Dermis microvascular lymphatic vessel endothelial cell (primary cell): ENCODE data around the gene VEGFC. TPM values are rescaled to one million over a fixed set of nuclear protein-coding genes. Genes with fewer than 3 reads are reported as not detected.

Experiments used
- DNase-seq, 2 donors: peaks; one replicate each; pipeline versions ENCODE4 v3.0.0 to v3.0.0-alpha.2; 2010; ENCODE audit warnings: low read depth in 2 of 2
- total RNA-seq: library from RNA; depleted of rRNA; stranded (reverse); fragments of >200 nt; gene quantifications from 2 replicates; pipeline ENCODE4 v1.2.1, GENCODE V29; 2014

VEGFC gene
- total RNA-seq, 1 donor from 2014 or later, result 0.77 TPM

GRCh38 chr4:176690716-176691115 is 102.0 kb downstream of the VEGFC start:
- no peak for DNase-seq

DNA sequence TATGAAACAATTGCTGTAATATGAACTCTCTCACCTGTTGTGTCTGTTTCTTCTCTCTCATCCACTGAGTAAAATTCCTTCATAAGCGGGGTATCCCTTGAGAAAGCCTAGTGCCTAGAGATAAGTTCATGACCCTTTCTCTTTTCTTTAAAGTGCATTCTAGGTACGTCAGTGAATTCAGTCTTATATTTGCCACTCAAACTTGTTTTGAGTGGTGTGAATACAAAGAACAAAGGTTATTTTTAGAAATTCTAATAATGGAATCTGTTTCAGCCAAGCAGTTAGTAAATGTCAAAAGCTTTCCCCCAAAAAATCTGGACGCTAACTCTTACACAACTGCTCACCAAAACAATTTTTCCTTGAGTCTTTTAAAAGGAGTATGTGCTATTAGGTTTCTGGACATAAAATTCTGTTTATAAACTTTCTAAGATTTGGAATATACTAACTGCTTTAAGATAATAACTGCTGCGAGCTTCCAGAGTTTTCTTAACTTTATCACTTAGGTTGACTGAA is 112.0 kb downstream of the VEGFC start:
- no peak for DNase-seq

DNA sequence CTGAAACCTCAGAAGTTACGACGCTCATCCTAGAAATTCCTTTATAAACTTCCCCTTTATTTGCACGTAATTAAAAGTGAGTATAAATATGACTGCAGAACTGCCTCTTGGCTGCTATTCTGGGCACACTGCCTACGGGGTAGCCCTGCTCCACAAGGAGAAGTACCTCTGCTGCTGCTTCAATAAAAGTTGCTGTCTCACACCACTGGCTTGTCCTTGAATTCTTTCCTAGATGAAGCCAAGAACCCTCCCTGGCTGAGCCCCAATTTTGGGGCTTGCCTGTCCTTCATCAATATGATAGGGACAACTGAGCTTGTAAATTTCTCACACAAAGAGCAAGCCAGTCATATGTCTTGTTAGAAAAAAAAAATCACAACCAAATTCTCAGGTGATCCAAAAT is 115.8 kb downstream of the VEGFC start:
- no peak for DNase-seq

- DNase-seq, result no peak
Measured at GRCh38 chr4:176675810-176676209, 116.9 kb downstream of the VEGFC start.

DNA sequence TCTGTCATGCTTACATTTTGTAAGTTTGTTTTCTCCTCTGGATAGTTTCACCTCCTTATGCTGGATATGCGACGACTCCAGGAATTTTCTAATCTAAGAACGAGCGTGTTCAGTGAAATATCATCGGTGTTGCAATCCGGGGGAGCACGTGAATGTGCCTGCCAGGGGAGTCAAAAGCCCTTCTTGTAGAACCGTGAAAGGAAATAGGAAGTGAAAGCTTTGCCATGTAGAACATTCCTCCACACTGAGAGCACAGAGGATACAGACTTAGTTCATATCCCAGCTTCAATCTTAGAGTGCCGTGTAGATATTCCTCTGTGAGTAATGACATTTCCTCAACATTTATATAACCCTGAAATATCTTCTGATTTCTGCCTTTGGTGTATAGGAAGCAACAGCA is 121.2 kb downstream of the VEGFC start:
- no peak for DNase-seq

- DNase-seq, result no peak
Measured at GRCh38 chr4:176668324-176668723, 124.4 kb downstream of the VEGFC start.

- DNase-seq, result no peak
Measured at GRCh38 chr4:176664964-176665363, 127.8 kb downstream of the VEGFC start.

DNA sequence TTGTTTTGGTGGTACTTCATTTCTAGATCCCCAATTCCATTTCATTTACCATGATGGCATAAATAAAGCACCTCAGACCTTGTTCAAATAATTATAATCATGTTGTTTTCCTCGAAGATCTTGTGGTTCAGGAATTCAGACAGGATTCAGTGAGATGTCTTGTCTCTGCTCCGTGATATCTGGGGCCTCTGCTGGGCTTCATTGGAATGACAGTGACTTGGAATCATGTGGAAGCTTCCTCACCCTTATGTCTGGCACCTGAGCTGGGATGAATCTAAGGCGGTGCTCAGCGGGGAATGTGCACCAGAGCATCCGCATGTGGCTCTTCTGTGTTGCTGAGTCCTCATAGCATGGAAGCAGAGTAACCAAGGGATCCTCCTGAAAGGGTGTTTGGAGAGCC is 132.2 kb downstream of the VEGFC start:
- DNase-seq, result no peak

DNA sequence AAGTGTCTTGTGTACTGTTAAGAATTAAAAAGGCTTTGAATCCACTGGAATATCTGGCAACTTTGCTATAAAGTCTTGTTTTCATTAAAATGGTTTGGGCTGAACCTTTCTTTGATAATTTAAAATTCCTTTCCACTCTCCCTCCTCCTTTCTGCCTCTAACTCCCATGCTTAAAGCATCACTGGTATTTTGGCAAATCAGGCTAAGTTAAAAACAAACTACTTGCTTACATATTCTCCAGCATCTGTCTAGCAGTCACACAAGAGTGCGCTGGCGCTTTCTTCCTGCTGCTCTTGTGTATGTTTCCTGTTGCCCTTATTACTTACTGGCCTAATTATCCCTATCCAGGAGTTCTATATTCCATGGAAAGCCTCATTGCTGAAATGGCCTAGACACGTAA is 136.6 kb downstream of the VEGFC start:
- no peak for DNase-seq

GRCh38 chr4:176654565-176655216 is 138.0 kb downstream of the VEGFC start:
- no peak for DNase-seq

- DNase-seq, result no peak
Measured at GRCh38 chr4:176653401-176654220, 139.1 kb downstream of the VEGFC start.

DNA sequence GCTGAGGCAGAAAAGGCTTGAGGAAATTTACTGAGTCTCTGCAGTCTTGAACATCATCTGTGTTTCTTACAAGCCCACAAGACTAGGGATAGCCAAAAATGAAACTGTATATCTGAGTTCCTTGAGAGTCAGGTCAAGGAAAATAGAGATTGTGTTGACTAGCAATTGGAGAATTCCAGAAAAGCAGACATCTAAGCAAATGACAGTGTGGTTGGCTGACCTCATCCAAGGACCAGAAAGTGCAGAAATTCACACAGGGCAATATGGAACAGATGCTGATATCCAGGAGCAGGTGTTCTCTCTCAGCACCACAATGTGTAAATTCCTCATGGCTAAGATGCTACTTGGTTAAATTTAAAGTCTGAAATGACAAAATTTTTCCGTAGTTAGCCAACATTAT is 146.4 kb downstream of the VEGFC start:
- DNase-seq, result no peak

DNA sequence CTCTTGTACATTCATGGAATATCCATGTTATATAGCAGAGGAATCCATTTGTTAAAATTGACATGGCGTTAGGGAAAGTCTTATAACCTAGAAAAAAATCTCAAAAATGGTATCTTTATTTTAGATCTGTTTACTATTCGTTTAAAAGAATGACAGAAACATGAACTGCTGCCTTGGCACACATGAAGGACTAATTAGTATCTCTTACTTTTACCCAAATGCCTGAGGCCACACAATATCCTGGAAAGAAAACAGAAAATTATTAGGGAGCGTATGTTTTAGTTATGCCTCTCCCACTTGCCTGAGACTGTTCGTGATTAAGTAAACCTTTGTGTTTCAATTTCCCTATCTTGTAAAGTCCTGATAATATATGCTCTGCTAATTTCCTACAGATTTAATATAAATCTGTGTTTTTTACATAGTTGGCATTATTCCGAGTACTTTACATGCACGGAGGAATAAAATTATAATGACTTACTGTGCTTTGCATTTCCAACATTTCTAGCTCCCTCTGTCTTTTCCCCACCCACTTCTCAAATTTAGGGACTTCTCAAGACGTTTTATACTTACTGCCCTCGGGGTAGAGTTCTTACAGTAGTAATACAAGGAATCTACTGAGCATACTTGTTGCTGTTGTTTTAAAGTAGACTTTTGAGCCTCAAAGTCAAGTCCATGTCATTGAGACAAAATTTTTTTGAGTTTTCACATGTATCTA is 147.3 kb downstream of the VEGFC start:
- no peak for DNase-seq

GRCh38 chr4:176642472-176642871 is 150.2 kb downstream of the VEGFC start:
- DNase-seq, result no peak

DNA sequence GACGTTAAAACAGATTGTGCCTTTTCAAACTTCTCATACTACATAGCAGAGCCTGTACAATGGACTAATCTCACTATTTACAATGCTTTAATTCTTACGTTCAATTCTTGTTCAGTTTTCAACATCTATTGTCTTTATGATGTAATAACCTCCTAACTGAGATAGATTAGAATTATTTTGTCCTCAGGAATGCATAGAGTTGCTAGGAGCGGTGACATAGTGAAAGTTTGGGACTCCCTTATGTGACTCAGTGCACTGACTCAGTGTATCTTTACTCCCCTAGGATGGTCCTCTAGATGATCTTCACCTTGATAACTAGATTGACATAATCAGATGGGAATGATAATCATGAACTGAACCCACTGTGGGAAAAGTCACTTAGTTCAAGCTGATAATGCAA is 151.5 kb downstream of the VEGFC start:
- DNase-seq, result no peak

- DNase-seq, result no peak
Measured at GRCh38 chr4:176638992-176639391, 153.7 kb downstream of the VEGFC start.

DNA sequence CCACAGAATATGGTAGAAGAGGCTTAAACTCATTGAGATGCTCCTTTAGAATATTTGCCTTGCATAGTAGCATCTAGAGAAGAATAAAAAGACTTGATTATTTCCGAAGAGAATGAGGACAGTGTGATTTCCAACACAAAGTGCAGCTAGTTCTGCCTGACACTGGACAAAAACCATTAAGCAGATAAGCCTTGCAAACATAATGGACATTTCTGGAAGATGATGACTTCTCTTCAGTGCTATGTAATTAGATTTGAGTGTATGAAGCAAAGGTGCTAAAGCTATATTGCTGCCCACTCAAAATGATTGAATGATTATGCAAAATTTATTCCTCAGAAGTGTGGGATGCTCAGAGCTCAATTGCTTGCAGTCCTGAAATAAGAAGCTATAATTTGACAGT is 156.4 kb downstream of the VEGFC start:
- DNase-seq, result no peak

DNA sequence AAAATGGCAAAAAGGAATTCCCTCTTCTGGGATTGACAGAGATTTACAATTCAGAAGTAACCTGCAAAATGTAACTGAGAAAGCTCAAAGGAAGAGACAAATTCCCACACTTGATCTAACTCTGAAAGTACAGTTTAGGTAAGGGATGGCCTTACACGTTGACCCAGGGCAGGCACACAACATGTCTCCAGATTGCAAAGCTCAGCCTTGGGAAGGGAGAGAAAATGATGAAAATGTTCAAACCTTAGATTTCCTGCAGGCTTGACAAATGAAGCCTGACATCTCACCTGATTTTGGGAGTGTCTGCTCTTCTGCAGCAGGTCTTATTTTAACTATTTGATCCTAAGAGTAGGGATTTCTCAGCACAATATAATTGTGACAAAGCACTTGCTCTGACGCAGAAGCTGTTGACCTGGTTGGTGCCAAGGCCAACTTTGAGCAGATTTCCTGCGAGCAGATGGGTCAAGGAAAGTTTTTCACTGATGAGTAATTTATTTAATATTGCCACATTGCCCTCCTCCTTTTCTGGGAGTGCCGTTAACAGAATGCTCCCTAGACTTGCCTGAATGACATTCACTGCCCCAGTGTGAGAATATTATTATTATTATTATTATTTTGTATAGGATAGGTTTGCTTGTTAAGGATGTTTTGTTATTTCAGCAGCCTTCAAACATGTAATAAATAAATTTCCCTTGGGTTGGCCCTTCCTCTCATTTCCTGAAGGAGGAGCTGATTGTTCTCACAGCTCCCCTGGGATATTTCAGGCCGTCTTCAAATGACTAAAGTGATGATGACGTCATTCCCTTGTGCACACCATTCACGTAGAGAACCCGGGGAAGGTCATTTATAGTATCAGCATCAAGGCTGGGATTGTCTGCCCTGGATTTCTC is 157.1 kb downstream of the VEGFC start:
- DNase-seq, result peak in 1 of 2 donors; percentile 59
